MG63 (cell line): ENCODE measurements around the gene USP15. TPM values are rescaled to one million over a fixed set of nuclear protein-coding genes. Genes with fewer than 3 reads are reported as not detected.
A peak's percentile ranks its signal among the peaks of the same experiment; 100 is the strongest.

Experiments
- DNase-seq: peaks from one replicate; pipeline ENCODE4 v3.0.0-alpha.2; 2020
- H3K27me3 ChIP-seq: fragments of 250-450 bp; sonication (Bioruptor Pico); 2 replicates; pipeline ENCODE4 v1.5.1; 2020; ENCODE audit warnings: mild to moderate bottlenecking, moderate library complexity
- H3K36me3 ChIP-seq: fragments of 250-450 bp; sonication (Bioruptor Pico); 2 replicates; pipeline ENCODE4 v1.5.1; 2020; ENCODE audit warnings: mild to moderate bottlenecking, moderate library complexity
- H3K4me3 ChIP-seq: fragments of 250-450 bp; sonication (Bioruptor Pico); 2 replicates; pipeline ENCODE4 v1.5.1; 2020; ENCODE audit warnings: mild to moderate bottlenecking, moderate library complexity
- H3K9me3 ChIP-seq: fragments of 250-450 bp; sonication (Bioruptor Pico); 2 replicates; pipeline ENCODE4 v1.5.1; 2020; ENCODE audit warnings: mild to moderate bottlenecking, moderate library complexity
- total RNA-seq: library from RNA; depleted of rRNA; stranded (reverse); fragments of >200 nt; shearing (Covaris generic); gene quantifications from 2 replicates; pipeline ENCODE4 v1.2.3, GENCODE V29; 2014; ENCODE audit warnings: low replicate concordance

Gene USP15
- total RNA-seq, 1 experiment from 2014 or later: 9.7 TPM

GRCh38 chr12:62250671-62251608, 9.3 kb upstream of the USP15 start:
- Histone ChIP-seq H3K36me3 (no peaks in the 10 kb centered on the region), H3K27me3 (no peaks in the 10 kb centered on the region), H3K4me3 (no peak overlapping the region), H3K9me3 (no peaks in the 10 kb centered on the region)
- DNase-seq: no peak

GRCh38 chr12:62251609-62251958, 8.6 kb upstream of the USP15 start:
- Histone ChIP-seq H3K4me3 (no peak overlapping the region), H3K27me3 (no peaks in the 10 kb centered on the region), H3K9me3 (no peaks in the 10 kb centered on the region), H3K36me3 (no peaks in the 10 kb centered on the region)
- no peak for DNase-seq

DNA sequence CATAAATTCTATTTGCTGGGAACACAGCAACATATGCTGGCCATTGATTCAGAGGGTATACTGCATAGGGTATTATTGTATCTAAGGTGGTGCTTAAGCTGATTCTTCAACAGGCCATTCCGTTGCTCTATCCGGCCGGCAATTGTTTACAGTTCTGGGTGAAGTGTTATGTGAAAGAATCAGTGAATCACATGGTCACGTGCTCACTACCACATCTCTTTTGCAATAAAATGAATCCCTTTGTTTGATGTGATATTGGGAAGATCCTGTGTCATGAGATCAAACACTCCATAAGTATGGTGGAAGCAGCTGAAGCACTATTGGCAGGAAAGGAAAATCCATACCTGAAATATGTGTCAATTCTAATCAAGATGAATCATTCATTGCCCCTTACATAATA, 7.6 kb upstream of the USP15 start:
- DNase-seq: no peak
- Histone ChIP-seq H3K9me3 (no peaks in the 10 kb centered on the region), H3K36me3 (no peaks in the 10 kb centered on the region), H3K27me3 (no peaks in the 10 kb centered on the region), H3K4me3 (no peak overlapping the region)

- no peak overlapping the region for H3K4me3 ChIP-seq
- no peak for DNase-seq
- no peaks in the 10 kb centered on the region for H3K9me3 ChIP-seq
- no peaks in the 10 kb centered on the region for H3K36me3 ChIP-seq
- no peaks in the 10 kb centered on the region for H3K27me3 ChIP-seq
These were observed 5.2 kb upstream of the USP15 start for GRCh38 chr12:62254967-62255366.

DNA sequence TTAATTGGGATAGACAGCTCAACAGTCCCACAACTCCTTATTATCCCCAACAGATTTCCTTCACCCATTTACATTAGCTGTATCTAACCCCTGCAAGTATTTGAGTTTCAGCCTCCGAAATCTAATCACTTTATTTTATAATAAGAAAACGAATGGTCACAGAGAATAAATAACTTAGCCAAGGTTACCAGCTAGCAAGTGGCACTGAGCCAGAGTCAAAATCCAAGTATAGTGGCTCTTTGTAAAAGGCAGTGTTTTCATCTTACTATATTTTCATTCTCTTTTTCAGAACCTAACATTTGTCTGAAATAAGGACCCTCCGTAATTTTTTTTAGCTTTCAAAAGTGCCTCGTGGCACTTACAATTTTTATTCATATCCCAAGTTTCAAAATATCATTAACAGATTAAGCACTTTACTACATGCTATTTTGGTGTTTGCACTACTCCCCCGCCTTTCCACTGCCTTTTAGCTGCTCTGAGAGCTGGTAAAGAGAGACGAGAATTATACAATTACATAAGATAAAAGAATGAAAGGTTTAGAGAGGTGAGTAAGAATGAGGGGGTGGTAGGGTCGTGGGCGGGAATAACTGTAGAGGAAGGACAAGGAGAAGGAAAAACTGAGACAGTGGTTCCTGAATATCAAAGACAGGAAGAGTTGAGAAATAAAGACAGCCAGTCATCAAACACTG, 3.7 kb upstream of the USP15 start:
- Histone ChIP-seq H3K27me3 (no peaks in the 10 kb centered on the region), H3K9me3 (no peaks in the 10 kb centered on the region), H3K4me3 (no peak overlapping the region), H3K36me3 (no peaks in the 10 kb centered on the region)
- peak; percentile 3 for DNase-seq

DNA sequence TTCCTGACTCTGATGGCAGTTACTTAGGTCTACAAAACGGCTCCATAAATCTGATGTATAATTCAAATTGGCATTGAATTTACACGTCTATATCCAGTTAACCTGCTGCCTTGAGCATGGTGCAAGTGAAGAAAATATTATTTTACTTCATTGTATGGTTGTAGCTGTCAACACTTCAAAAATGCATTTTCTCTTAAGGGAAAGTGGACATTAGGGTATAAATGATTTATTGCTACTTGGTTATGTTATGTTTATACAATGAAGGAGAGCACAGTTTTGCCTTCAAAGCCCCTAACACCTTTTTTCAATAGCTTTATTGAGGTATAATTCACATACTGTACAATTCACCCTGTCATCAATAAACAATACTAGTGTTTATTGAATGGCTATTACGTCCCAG, 2.0 kb upstream of the USP15 start:
- no peaks in the 10 kb centered on the region for H3K27me3 ChIP-seq
- H3K4me3 ChIP-seq: no peak overlapping the region
- no peaks in the 10 kb centered on the region; the same call in 1 of the 2 replicates for H3K9me3 ChIP-seq
- H3K36me3 ChIP-seq: peaks cover 4% of the 10 kb centered on the region
- DNase-seq: no peak

DNA sequence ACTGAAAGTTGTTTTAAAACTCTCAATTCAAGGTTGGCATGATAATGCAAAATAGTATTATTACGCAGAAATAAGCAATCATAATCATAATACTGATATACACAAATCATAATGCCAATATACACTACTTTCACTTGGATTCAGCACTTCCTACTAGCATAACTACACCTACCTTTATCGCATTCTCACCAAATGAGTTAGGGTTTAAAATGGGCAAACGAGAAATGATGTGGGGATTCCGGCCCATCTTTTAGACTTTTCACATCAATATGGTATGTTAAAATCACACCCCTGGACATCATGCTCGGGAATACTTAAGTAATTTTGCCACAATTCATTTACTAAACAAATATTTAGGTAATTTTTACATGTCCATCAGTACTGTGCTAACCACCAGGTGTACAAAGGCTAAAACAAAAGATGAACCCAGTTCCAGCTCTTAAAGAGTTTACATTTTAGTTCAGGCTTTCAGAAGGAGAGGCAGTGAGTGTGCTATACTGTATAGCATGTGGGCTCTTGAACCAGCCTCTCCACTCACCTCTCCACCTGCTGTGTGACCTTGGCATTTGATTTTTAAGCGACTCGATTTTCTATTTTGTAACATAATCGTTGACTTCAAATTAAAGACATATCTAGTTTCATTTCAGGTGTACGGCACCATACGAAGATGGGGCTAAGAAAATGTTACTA, 1.1 kb upstream of the USP15 start:
- Histone ChIP-seq H3K4me3 (peak overlapping the region; percentile 89), H3K9me3 (no peaks in the 10 kb centered on the region; the same call in 1 of the 2 replicates), H3K27me3 (no peaks in the 10 kb centered on the region), H3K36me3 (peaks cover 4% of the 10 kb centered on the region)
- DNase-seq: no peak

GRCh38 chr12:62259631-62259992, 592 bp upstream of the USP15 start:
- no peak for DNase-seq
- Histone ChIP-seq H3K36me3 (peaks cover 4% of the 10 kb centered on the region), H3K27me3 (no peaks in the 10 kb centered on the region), H3K9me3 (no peaks in the 10 kb centered on the region; the same call in 1 of the 2 replicates), H3K4me3 (peak overlapping the region; percentile 89)

- Histone ChIP-seq H3K4me3 (peak overlapping the region; percentile 89), H3K36me3 (peaks cover 4% of the 10 kb centered on the region), H3K9me3 (no peaks in the 10 kb centered on the region; the same call in 1 of the 2 replicates), H3K27me3 (no peaks in the 10 kb centered on the region)
- DNase-seq: peak; percentile 6
These were observed 804 bp downstream of the USP15 start for GRCh38 chr12:62260733-62261683.

DNA sequence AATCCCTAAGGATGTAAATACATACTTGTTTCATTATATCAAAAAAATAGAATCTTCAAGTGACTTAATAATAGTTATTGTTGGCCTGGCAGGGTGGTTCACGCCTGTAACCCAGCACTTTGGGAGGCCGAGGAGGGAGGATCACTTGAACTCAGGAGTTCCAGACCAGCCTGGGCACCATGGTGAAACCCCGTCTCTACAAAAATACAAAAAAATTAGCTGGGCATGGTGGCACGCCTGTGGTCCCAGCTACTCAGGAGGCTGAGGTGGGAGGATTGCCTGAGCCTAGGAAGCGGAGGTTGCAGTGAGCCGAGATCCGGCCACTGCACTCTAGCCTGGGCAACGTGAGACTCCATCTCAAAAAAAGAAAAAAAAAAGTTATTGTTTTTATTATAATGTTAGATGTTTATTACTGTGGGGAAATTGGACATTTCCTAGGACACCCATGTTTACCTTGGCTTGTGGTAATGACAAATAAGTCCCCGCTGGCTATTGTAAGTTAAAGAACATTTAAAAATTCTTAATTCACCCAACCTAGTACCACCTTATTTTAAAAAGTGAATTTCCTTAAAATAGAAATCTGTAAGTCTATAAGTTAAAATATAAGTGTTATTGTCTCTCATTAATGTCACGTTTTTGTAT, 1.8 kb downstream of the USP15 start:
- no peaks in the 10 kb centered on the region for H3K27me3 ChIP-seq
- peak overlapping the region; percentile 89 for H3K4me3 ChIP-seq
- no peaks in the 10 kb centered on the region; the same call in 1 of the 2 replicates for H3K9me3 ChIP-seq
- DNase-seq: no peak
- peaks cover 4% of the 10 kb centered on the region for H3K36me3 ChIP-seq

DNA sequence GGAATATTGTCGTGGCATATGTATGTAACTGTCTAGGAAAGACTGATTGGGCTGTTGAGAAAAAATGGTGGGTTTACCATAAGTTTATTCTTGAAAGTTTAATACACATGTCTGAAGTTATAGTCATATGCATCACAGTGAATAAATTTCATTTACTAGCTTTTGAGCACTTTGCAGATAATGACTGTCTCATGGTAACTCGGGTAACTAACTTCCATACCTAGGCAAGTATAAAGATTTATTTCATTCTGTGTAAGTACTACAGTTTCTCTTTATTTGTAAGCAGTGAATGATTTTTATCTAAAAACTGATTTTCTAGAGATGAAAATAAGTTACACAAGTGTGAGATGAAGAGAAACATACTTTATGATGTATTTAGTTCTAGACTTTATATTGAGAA, 3.0 kb downstream of the USP15 start:
- Histone ChIP-seq H3K27me3 (no peaks in the 10 kb centered on the region), H3K9me3 (no peaks in the 10 kb centered on the region; the same call in 1 of the 2 replicates), H3K4me3 (no peak overlapping the region), H3K36me3 (peaks cover 4% of the 10 kb centered on the region)
- DNase-seq: no peak

DNA sequence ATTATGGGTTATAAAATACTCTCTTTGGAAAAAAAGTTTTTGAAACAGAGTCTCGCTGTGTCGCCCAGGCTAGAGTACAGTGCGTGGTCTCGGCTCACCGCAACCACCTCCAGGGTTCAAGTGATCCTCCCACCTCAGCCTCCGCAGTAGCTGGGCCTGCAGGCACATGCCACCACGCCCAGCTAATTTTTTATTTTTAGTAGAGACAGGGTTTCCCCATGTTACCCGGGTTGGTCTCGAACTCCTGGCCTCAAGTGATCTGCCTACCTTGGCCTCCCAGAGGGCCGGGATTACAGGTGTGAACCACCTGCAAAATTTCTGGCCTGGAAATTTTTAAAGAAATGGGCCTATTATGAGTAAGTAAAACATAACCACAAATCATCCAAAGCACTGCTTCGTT, 3.8 kb downstream of the USP15 start:
- Histone ChIP-seq H3K9me3 (no peaks in the 10 kb centered on the region; the same call in 1 of the 2 replicates), H3K27me3 (no peaks in the 10 kb centered on the region), H3K4me3 (no peak overlapping the region), H3K36me3 (peaks cover 4% of the 10 kb centered on the region)
- no peak for DNase-seq

- peaks cover 4% of the 10 kb centered on the region for H3K36me3 ChIP-seq
- H3K4me3 ChIP-seq: no peak overlapping the region
- no peaks in the 10 kb centered on the region for H3K27me3 ChIP-seq
These were observed 4.5 kb downstream of the USP15 start for GRCh38 chr12:62264706-62265105.

GRCh38 chr12:62265511-62265910, 5.3 kb downstream of the USP15 start:
- DNase-seq: no peak
- Histone ChIP-seq H3K9me3 (no peaks in the 10 kb centered on the region; the same call in 1 of the 2 replicates), H3K36me3 (peaks cover 4% of the 10 kb centered on the region), H3K4me3 (no peak overlapping the region), H3K27me3 (no peaks in the 10 kb centered on the region)

More at GRCh38 chr12:62264706-62265105, 4.5 kb downstream of the USP15 start:
- no peaks in the 10 kb centered on the region; the same call in 1 of the 2 replicates for H3K9me3 ChIP-seq
- DNase-seq: no peak

- Histone ChIP-seq H3K36me3 (peaks cover 4% of the 10 kb centered on the region), H3K9me3 (no peaks in the 10 kb centered on the region; the same call in 1 of the 2 replicates), H3K4me3 (no peak overlapping the region), H3K27me3 (no peaks in the 10 kb centered on the region)
- DNase-seq: no peak
These were observed 6.8 kb downstream of the USP15 start for GRCh38 chr12:62267026-62267425.

- H3K9me3 ChIP-seq: no peaks in the 10 kb centered on the region; the same call in 1 of the 2 replicates
- H3K27me3 ChIP-seq: no peaks in the 10 kb centered on the region
- peaks cover 4% of the 10 kb centered on the region for H3K36me3 ChIP-seq
- no peak overlapping the region for H3K4me3 ChIP-seq
- DNase-seq: no peak
These were observed 7.3 kb downstream of the USP15 start for GRCh38 chr12:62267480-62267879.
